ENCODE data around the gene RPS4Y1.

GRCh38 chrY:2854145-2854774 is 12.9 kb downstream of the RPS4Y1 start:
- TF ChIP-seq CTCF (IDR thresholded peaks at IDR 0.05; ENCODE audit: low read length), result no peak
- no peak for TF ChIP-seq EZH2 (IDR thresholded peaks at IDR 0.05; ENCODE audit: borderline replicate concordance, low read length)
